ENCODE data around the gene CSPG4. TPM values are rescaled to one million over a fixed set of nuclear protein-coding genes. Genes with fewer than 3 reads are reported as not detected.

CSPG4 gene
- total RNA-seq, 1 donor from 2014 or later: 0.18 TPM

GRCh38 chr15:75676688-75677464 is 35.8 kb downstream of the CSPG4 start:
- DNase-seq (ENCODE audit: low spot score): no peak
- Mint-ChIP-seq H3K4me3 (ENCODE audit: unreplicated experiment) (no peak overlapping the region), H3K4me1 (ENCODE audit: unreplicated experiment) (peaks cover 10% of the 10 kb centered on the region), H3K27me3 (ENCODE audit: unreplicated experiment) (peaks cover 19% of the 10 kb centered on the region), H3K9me3 (ENCODE audit: unreplicated experiment) (no peaks in the 10 kb centered on the region), H3K36me3 (ENCODE audit: low read depth, unreplicated experiment) (no peaks in the 10 kb centered on the region), H3K27ac (ENCODE audit: unreplicated experiment) (no peak overlapping the region)
- no peak for TF ChIP-seq CTCF (IDR thresholded peaks at IDR 0.05; ENCODE audit: unreplicated experiment)

GRCh38 chr15:75675579-75676404 is 36.9 kb downstream of the CSPG4 start:
- TF ChIP-seq CTCF (IDR thresholded peaks at IDR 0.05; ENCODE audit: unreplicated experiment): no peak
- peaks cover 15% of the 10 kb centered on the region for H3K27me3 Mint-ChIP-seq (ENCODE audit: unreplicated experiment)
- no peak for DNase-seq (ENCODE audit: low spot score)
- H3K27ac Mint-ChIP-seq (ENCODE audit: unreplicated experiment): no peak overlapping the region
- peaks cover 10% of the 10 kb centered on the region for H3K4me1 Mint-ChIP-seq (ENCODE audit: unreplicated experiment)
- no peaks in the 10 kb centered on the region for H3K9me3 Mint-ChIP-seq (ENCODE audit: unreplicated experiment)
- H3K4me3 Mint-ChIP-seq (ENCODE audit: unreplicated experiment): no peak overlapping the region
- H3K36me3 Mint-ChIP-seq (ENCODE audit: low read depth, unreplicated experiment): no peaks in the 10 kb centered on the region

GRCh38 chr15:75674366-75674765 is 38.3 kb downstream of the CSPG4 start:
- Mint-ChIP-seq H3K9me3 (ENCODE audit: unreplicated experiment) (no peaks in the 10 kb centered on the region), H3K27me3 (ENCODE audit: unreplicated experiment) (peaks cover 13% of the 10 kb centered on the region), H3K4me1 (ENCODE audit: unreplicated experiment) (peaks cover 10% of the 10 kb centered on the region), H3K36me3 (ENCODE audit: low read depth, unreplicated experiment) (no peaks in the 10 kb centered on the region), H3K4me3 (ENCODE audit: unreplicated experiment) (no peak overlapping the region), H3K27ac (ENCODE audit: unreplicated experiment) (no peak overlapping the region)
- DNase-seq (ENCODE audit: low spot score): no peak
- no peak for TF ChIP-seq CTCF (IDR thresholded peaks at IDR 0.05; ENCODE audit: unreplicated experiment)

GRCh38 chr15:75673426-75674235 is 39.0 kb downstream of the CSPG4 start:
- peaks cover 10% of the 10 kb centered on the region for H3K27me3 Mint-ChIP-seq (ENCODE audit: unreplicated experiment)
- no peak overlapping the region for H3K27ac Mint-ChIP-seq (ENCODE audit: unreplicated experiment)
- no peaks in the 10 kb centered on the region for H3K36me3 Mint-ChIP-seq (ENCODE audit: low read depth, unreplicated experiment)
- no peak overlapping the region for H3K4me3 Mint-ChIP-seq (ENCODE audit: unreplicated experiment)
- DNase-seq (ENCODE audit: low spot score): no peak
- TF ChIP-seq CTCF (IDR thresholded peaks at IDR 0.05; ENCODE audit: unreplicated experiment): no peak
- H3K9me3 Mint-ChIP-seq (ENCODE audit: unreplicated experiment): no peaks in the 10 kb centered on the region
- peaks cover 10% of the 10 kb centered on the region for H3K4me1 Mint-ChIP-seq (ENCODE audit: unreplicated experiment)

Measured in endothelial cell (in vitro differentiated cells).